IMR-90 (cell line): ENCODE results near the gene PLCH1. TPM values are rescaled to one million over a fixed set of nuclear protein-coding genes. Genes with fewer than 3 reads are reported as not detected.

Experiments used
- ATAC-seq: fragments of 200-7000 bp; cut with Tn5 transposase; 2 replicates; pipeline ENCODE4 v1.9.1; 2020; ENCODE audit warnings: low read depth, mild to moderate bottlenecking, moderate library complexity
- BruUV-seq: library from RNA; stranded (reverse); fragments of 400-500 nt; replicated peaks from 2 replicates; lab custom pipeline; 2021; lab: Mats Ljungman, UMichigan
- CTCF ChIA-PET: fragments of 300-600 bp; formaldehyde crosslinking; extraction: SDS; loops from one replicate; lab custom pipeline; 2021; ENCODE audit warnings: antibody characterized with exemption; lab: Yijun Ruan, JAX
- POLR2A ChIA-PET: fragments of 300-600 bp; sonication (Branson Sonifier 250); formaldehyde crosslinking; loops from one replicate; lab custom pipeline; 2022; ENCODE audit warnings: antibody characterized with exemption; ENCODE audit not compliant: unreplicated experiment; lab: Charles Lee
- DNase-seq: peaks from one replicate; pipeline ENCODE4 v3.0.0; 2013
- H2AFZ ChIP-seq: replicated peaks from 2 replicates; pipeline ENCODE3; 2013; ENCODE audit warnings: low read length, mild to moderate bottlenecking; ENCODE audit not compliant: poor library complexity
- H2AK5ac ChIP-seq: 2 replicates; pipeline ENCODE4 v1.6.1; 2013; ENCODE audit warnings: low read depth, low read length, inconsistent platforms
- H2AK9ac ChIP-seq: replicated peaks from 2 replicates; pipeline ENCODE3; 2013; ENCODE audit warnings: mild to moderate bottlenecking, low read depth, low read length, moderate library complexity; ENCODE audit not compliant: poor library complexity
- H2BK120ac ChIP-seq: 2 replicates; pipeline ENCODE4 v1.6.1; 2013; ENCODE audit warnings: low read depth, low read length, inconsistent platforms
- H2BK15ac ChIP-seq: 3 replicates; pipeline ENCODE4 v1.6.1; 2013; ENCODE audit warnings: low read depth, low read length, inconsistent platforms
- H2BK20ac ChIP-seq: 2 replicates; pipeline ENCODE4 v1.6.1; 2013; ENCODE audit warnings: low read depth, mild to moderate bottlenecking, inconsistent platforms, low read length, moderate library complexity
- H2BK5ac ChIP-seq: 2 replicates; pipeline ENCODE4 v1.6.1; 2013; ENCODE audit warnings: mild to moderate bottlenecking, low read depth, low read length, inconsistent platforms; ENCODE audit not compliant: poor library complexity, severe bottlenecking
- H3K14ac ChIP-seq: replicated peaks from 2 replicates; pipeline ENCODE4 v1.6.1; 2013; ENCODE audit warnings: low read depth, low read length, inconsistent platforms
- H3K18ac ChIP-seq: 2 replicates; pipeline ENCODE4 v1.6.1; 2013; ENCODE audit warnings: low read depth, low read length, control low read depth
- H3K23ac ChIP-seq: 2 replicates; pipeline ENCODE4 v1.6.1; 2013; ENCODE audit warnings: low read depth, low read length, inconsistent platforms
- H3K27ac ChIP-seq: 2 replicates; pipeline ENCODE4 v1.5.1; 2013; ENCODE audit warnings: mild to moderate bottlenecking, control low read depth, low read length; ENCODE audit not compliant: insufficient read depth
- H3K27me3 ChIP-seq: 2 replicates; pipeline ENCODE4 v1.6.1; 2013; ENCODE audit warnings: low read length; ENCODE audit not compliant: control insufficient read depth, insufficient read depth
- H3K36me3 ChIP-seq: 2 replicates; pipeline ENCODE4 v1.6.1; 2013; ENCODE audit warnings: low read length, mixed read lengths; ENCODE audit not compliant: control insufficient read depth, insufficient read depth
- H3K4ac ChIP-seq: 2 replicates; pipeline ENCODE4 v1.6.1; 2013; ENCODE audit warnings: low read depth, low read length, inconsistent platforms
- H3K4me1 ChIP-seq: 2 replicates; pipeline ENCODE4 v1.6.1; 2013; ENCODE audit warnings: low read length, mixed read lengths; ENCODE audit not compliant: control insufficient read depth, insufficient read depth
- H3K4me2 ChIP-seq: 2 replicates; pipeline ENCODE4 v1.6.1; 2013; ENCODE audit warnings: low read depth, mild to moderate bottlenecking, control low read depth, low read length, moderate library complexity
- H3K4me3 ChIP-seq: 2 replicates; pipeline ENCODE4 v1.5.1; 2013; ENCODE audit warnings: low read depth, mild to moderate bottlenecking, control low read depth, low read length, moderate library complexity; ENCODE audit not compliant: insufficient read depth
- H3K56ac ChIP-seq: 2 replicates; pipeline ENCODE4 v1.6.1; 2013; ENCODE audit warnings: low read length, inconsistent platforms; ENCODE audit not compliant: insufficient read depth; ENCODE audit errors: extremely low read depth
- H3K79me1 ChIP-seq, 2 experiments: 2 replicates each; pipeline ENCODE4 v1.6.1; 2013; ENCODE audit warnings: low read length in 2 of 2, inconsistent platforms in 1 of 2, low read depth in 1 of 2
- H3K9ac ChIP-seq: 2 replicates; pipeline ENCODE4 v1.6.1; 2013; ENCODE audit warnings: low read depth, low read length, control low read depth
- H3K9me1 ChIP-seq: 2 replicates; pipeline ENCODE4 v1.6.1; 2013; ENCODE audit warnings: low read length, inconsistent platforms; ENCODE audit not compliant: insufficient read depth
- H3K9me3 ChIP-seq: 2 replicates; pipeline ENCODE4 v1.6.1; 2013; ENCODE audit warnings: low read length; ENCODE audit not compliant: control insufficient read depth, insufficient read depth
- H4K20me1 ChIP-seq: 2 replicates; pipeline ENCODE4 v1.6.1; 2013; ENCODE audit warnings: low read length, inconsistent platforms; ENCODE audit not compliant: insufficient read depth
- H4K5ac ChIP-seq: 2 replicates; pipeline ENCODE4 v1.6.1; 2013; ENCODE audit warnings: mild to moderate bottlenecking, low read depth, low read length, control low read depth
- H4K8ac ChIP-seq, 2 experiments: 2 replicates each; pipeline ENCODE4 v1.6.1; 2013; ENCODE audit warnings: low read depth in 2 of 2, low read length in 2 of 2, control low read depth in 1 of 2, inconsistent platforms in 1 of 2
- H4K91ac ChIP-seq: 2 replicates; pipeline ENCODE4 v1.6.1; 2013; ENCODE audit warnings: low read depth, low read length, inconsistent platforms; ENCODE audit not compliant: insufficient read depth
- BHLHE40 ChIP-seq: fragments of 150-350 bp; IDR thresholded peaks from 2 replicates; pipeline ENCODE4 v1.6.1; 2016; ENCODE audit warnings: mild to moderate bottlenecking, low read depth, low read length
- CEBPB ChIP-seq: IDR thresholded peaks from 2 replicates; pipeline ENCODE4 v1.6.1; 2012; ENCODE audit warnings: low read depth, low read length, improper control_type of control experiment
- CHD1 ChIP-seq: IDR thresholded peaks from 2 replicates; pipeline ENCODE4 v1.6.1; 2012; ENCODE audit warnings: low read depth, low read length, improper control_type of control experiment
- CTCF ChIP-seq: conservative IDR thresholded peaks from 2 replicates; pipeline ENCODE4 v1.5.1; 2012; ENCODE audit warnings: mild to moderate bottlenecking, low read depth, low read length, improper control_type of control experiment
- FOS ChIP-seq: fragments of 150-350 bp; IDR thresholded peaks from 2 replicates; pipeline ENCODE4 v1.6.1; 2016; ENCODE audit warnings: low read depth, low read length
- MAFK ChIP-seq: IDR thresholded peaks from 2 replicates; pipeline ENCODE4 v1.6.1; 2012; ENCODE audit warnings: low read depth, low read length, improper control_type of control experiment
- MAZ ChIP-seq: IDR thresholded peaks from 2 replicates; pipeline ENCODE4 v1.6.1; 2012; ENCODE audit warnings: low read depth, mild to moderate bottlenecking, low read length, improper control_type of control experiment, moderate library complexity, borderline replicate concordance
- MXI1 ChIP-seq: IDR thresholded peaks from 2 replicates; pipeline ENCODE4 v1.6.1; 2012; ENCODE audit warnings: low read depth, mild to moderate bottlenecking, low read length, moderate library complexity, borderline replicate concordance
- NFE2L2 ChIP-seq: fragments of 150-350 bp; IDR thresholded peaks from 2 replicates; pipeline ENCODE4 v1.6.1; 2016; ENCODE audit warnings: low read depth, mild to moderate bottlenecking, low read length
- POLR2A ChIP-seq: IDR thresholded peaks from 2 replicates; pipeline ENCODE4 v1.6.1; 2012; ENCODE audit warnings: mild to moderate bottlenecking, low read depth, low read length
- RAD21 ChIP-seq: IDR thresholded peaks from 2 replicates; pipeline ENCODE4 v1.6.1; 2012; ENCODE audit warnings: low read length, improper control_type of control experiment
- RCOR1 ChIP-seq: IDR thresholded peaks from 2 replicates; pipeline ENCODE4 v1.6.1; 2012; ENCODE audit warnings: mild to moderate bottlenecking, low read length, improper control_type of control experiment; ENCODE audit not compliant: insufficient replicate concordance
- RFX5 ChIP-seq: IDR thresholded peaks from 2 replicates; pipeline ENCODE4 v1.8.0; 2012; ENCODE audit warnings: low read depth, mild to moderate bottlenecking, low read length, moderate library complexity
- SMC3 ChIP-seq: fragments of 150-350 bp; IDR thresholded peaks from 2 replicates; pipeline ENCODE4 v1.6.1; 2016; ENCODE audit warnings: low read depth, mild to moderate bottlenecking, antibody characterized with exemption, low read length, moderate library complexity
- dilution Hi-C: fragments of 300-500 bp; cut with HindIII; formaldehyde crosslinking; loops from one replicate; pipeline ENCODE4 v1.14.3; 2018; ENCODE audit warnings: low sequenced_read_pairs; ENCODE audit not compliant: unreplicated experiment
- in situ Hi-C: fragments of 300-500 bp; cut with MboI; formaldehyde crosslinking; loops from 3 replicates; pipeline ENCODE4 v1.14.3; 2019; ENCODE audit warnings: low sequenced_read_pairs, inconsistent platforms, mixed read lengths
- intact Hi-C: fragments of 100-400 bp; cut with micrococcal nuclease; formaldehyde crosslinking; loops from 2 replicates; pipeline ENCODE4 v1.10.0; 2022
- polyA plus RNA-seq, 3 experiments: library from polyadenylated mRNA; depleted of rRNA; stranded (reverse); fragments of >200 nt; gene quantifications; 2 replicates each; pipeline ENCODE4 v1.2.3, GENCODE V29; 2012; ENCODE audit warnings: low replicate concordance in 1 of 3
- total RNA-seq: library from RNA; depleted of rRNA; stranded (reverse); fragments of >200 nt; gene quantifications from 2 replicates; pipeline ENCODE4 v1.2.3, GENCODE V29; 2012
- TF ChIP-seq, protein P1 (sequence below): fragments of 150-350 bp; IDR thresholded peaks from 2 replicates; pipeline ENCODE4 v1.6.1; 2017; ENCODE audit warnings: mild to moderate bottlenecking, antibody characterized with exemption, low read length, low read depth
- TF ChIP-seq, protein P2 (sequence below): fragments of 150-350 bp; IDR thresholded peaks from 2 replicates; pipeline ENCODE4 v1.6.1; 2016; ENCODE audit warnings: low read depth, mild to moderate bottlenecking, low read length, moderate library complexity, borderline replicate concordance

Gene PLCH1
- total and polyA plus RNA-seq, 2 of the 4 experiments (the other 2 are of a cell fraction) = not detected

- TF ChIP-seq RCOR1 = no peak
- TF ChIP-seq CEBPB = no peak
- TF ChIP-seq, protein P1, sequence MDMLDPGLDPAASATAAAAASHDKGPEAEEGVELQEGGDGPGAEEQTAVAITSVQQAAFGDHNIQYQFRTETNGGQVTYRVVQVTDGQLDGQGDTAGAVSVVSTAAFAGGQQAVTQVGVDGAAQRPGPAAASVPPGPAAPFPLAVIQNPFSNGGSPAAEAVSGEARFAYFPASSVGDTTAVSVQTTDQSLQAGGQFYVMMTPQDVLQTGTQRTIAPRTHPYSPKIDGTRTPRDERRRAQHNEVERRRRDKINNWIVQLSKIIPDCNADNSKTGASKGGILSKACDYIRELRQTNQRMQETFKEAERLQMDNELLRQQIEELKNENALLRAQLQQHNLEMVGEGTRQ = no peak
- no peak for TF ChIP-seq FOS
- no peak for TF ChIP-seq MAFK
- TF ChIP-seq POLR2A = no peak
- no peak for TF ChIP-seq CTCF
- no peak for TF ChIP-seq NFE2L2
- no peak for TF ChIP-seq BHLHE40
- TF ChIP-seq MAZ = no peak
- no peak for TF ChIP-seq MXI1
- no peak for TF ChIP-seq CHD1
- TF ChIP-seq, protein P2, sequence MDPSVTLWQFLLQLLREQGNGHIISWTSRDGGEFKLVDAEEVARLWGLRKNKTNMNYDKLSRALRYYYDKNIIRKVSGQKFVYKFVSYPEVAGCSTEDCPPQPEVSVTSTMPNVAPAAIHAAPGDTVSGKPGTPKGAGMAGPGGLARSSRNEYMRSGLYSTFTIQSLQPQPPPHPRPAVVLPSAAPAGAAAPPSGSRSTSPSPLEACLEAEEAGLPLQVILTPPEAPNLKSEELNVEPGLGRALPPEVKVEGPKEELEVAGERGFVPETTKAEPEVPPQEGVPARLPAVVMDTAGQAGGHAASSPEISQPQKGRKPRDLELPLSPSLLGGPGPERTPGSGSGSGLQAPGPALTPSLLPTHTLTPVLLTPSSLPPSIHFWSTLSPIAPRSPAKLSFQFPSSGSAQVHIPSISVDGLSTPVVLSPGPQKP = no peak
- TF ChIP-seq RFX5 = no peak
- TF ChIP-seq SMC3 = no peak
- TF ChIP-seq RAD21 = no peak
- Histone ChIP-seq H3K4me1 (no peaks in the 10 kb centered on the region), H3K4ac (no peak overlapping the region), H4K5ac (no peak overlapping the region), H2BK20ac (no peak overlapping the region), H2BK5ac (no peak overlapping the region), H2BK15ac (no peak overlapping the region), H4K8ac (no peak overlapping the region), H2BK120ac (no peak overlapping the region), H2AK5ac (no peak overlapping the region), H3K23ac (no peak overlapping the region), H3K4me3 (no peak overlapping the region), H4K20me1 (no peaks in the 10 kb centered on the region), H3K4me2 (no peak overlapping the region), H3K18ac (no peak overlapping the region), H3K9me1 (no peaks in the 10 kb centered on the region), H2AK9ac (no peak overlapping the region), H3K9ac (no peak overlapping the region), H3K14ac (no peak overlapping the region), H4K91ac (no peak overlapping the region), H3K9me3 (peaks cover 1% of the 10 kb centered on the region; the same call in 1 of the 2 replicates), H3K27me3 (no peaks in the 10 kb centered on the region), H2AFZ (no peak overlapping the region), H3K56ac (no peak overlapping the region), H3K79me1 (no peaks in the 10 kb centered on the region), H3K27ac (no peak overlapping the region), H3K36me3 (no peaks in the 10 kb centered on the region)
- CTCF ChIA-PET = no interaction called here
- dilution Hi-C loops (no loop called here), in situ Hi-C loops (no loop called here), intact Hi-C loops (no loop called here)
- ATAC-seq (no peak), DNase-seq (no peak)
- POLR2A ChIA-PET = no interaction called here
- BruUV-seq = no TSS peak
Measured at GRCh38 chr3:155603302-155603701, 141.6 kb downstream of the PLCH1 start.
